ENCODE data around the gene SEPSECS.

Gene SEPSECS

DNA sequence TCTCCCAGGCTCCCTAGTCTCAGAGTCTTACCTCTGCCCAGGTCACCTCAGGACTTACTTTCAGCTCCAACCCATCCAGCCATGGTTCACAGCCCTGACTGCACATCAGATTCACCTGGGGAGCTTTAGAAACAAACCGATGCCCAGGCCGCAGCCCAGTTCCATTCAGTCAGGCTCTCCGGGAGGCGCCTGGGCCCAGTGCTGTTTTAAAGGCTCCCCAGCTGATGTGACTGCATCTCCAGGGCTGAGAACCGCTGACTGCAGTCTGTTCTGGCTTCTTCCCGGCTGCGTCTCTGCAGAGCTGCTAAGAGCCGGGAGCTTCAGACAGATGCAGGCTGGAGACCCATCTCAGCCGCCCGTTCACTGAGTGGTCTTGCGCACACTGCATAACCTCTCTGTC, 85.1 kb downstream of the SEPSECS start:
- H3K9me3 Mint-ChIP-seq: peaks cover 0 to 14% of the 10 kb centered on the region in 2 donors

DNA sequence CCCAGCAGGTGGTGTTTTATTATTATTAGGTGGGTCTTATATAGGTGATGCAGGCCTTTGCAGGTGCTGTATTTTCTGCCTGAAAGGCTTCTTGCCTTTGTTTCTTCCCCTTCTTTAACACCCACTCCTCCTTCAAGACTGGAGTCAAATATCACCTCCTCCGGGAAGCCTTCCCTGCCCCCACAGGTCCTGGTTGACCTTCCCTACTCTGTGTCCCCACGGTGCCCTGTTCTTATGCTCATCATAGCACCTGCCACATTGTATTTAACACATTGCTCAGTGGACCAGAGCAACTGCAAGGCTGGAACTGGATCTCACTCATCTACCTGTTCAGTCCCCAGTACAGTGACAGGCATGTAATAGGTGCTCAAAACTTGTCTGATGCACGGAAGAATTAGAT, 89.7 kb downstream of the SEPSECS start:
- ATAC-seq (replicated peaks) (no peak), DNase-seq (no peak)
- peaks cover 0 to 10% of the 10 kb centered on the region in 2 donors for H3K9me3 Mint-ChIP-seq
- no peaks in the 10 kb centered on the region for H3K36me3 Mint-ChIP-seq
- H3K4me1 Mint-ChIP-seq: peaks cover 0 to 2% of the 10 kb centered on the region in 2 donors
- no peak overlapping the region for H3K27ac Mint-ChIP-seq
- H3K27me3 Mint-ChIP-seq: peaks cover 13 to 23% of the 10 kb centered on the region in 2 donors
- H3K4me3 Mint-ChIP-seq: no peak overlapping the region

More for the DNA sequence above, 85.1 kb downstream of the SEPSECS start:
- H3K36me3 Mint-ChIP-seq: peaks cover 0 to 3% of the 10 kb centered on the region in 2 donors
- no peak for DNase-seq
- H3K27ac Mint-ChIP-seq: no peak overlapping the region
- H3K27me3 Mint-ChIP-seq: peaks cover 29 to 31% of the 10 kb centered on the region in 2 donors
- H3K4me3 Mint-ChIP-seq: no peak overlapping the region
- no peaks in the 10 kb centered on the region for H3K4me1 Mint-ChIP-seq
- no peak for ATAC-seq (replicated peaks)
